ENCODE data around the gene RGPD6.
"Not testable (repeated sequence)": the region's sequence is repeated elsewhere in the genome, so short reads cannot be mapped to it uniquely, and the experiment has no call there.

RGPD6 gene

GRCh38 chr2:110576763-110577416 is at the start of gene RGPD6:
Gene RGPD6 (minus strand): TSS chr2:110577222. CDS start chr2:110577024, 198 bp downstream.
- not testable (repeated sequence) for DNase-seq

GRCh38 chr2:110619326-110619939 is 42.4 kb upstream of the RGPD6 start:
- not testable (repeated sequence) for DNase-seq

GRCh38 chr2:110613927-110614326 is 36.9 kb upstream of the RGPD6 start:
- DNase-seq: not testable (repeated sequence)

- not testable (repeated sequence) for DNase-seq
These were observed 33.7 kb upstream of the RGPD6 start for GRCh38 chr2:110610613-110611250.

- not testable (repeated sequence) for DNase-seq
These were observed 33.0 kb upstream of the RGPD6 start for GRCh38 chr2:110609843-110610612.

- not testable (repeated sequence) for DNase-seq
These were observed 31.9 kb upstream of the RGPD6 start for GRCh38 chr2:110608788-110609502.

- DNase-seq: not testable (repeated sequence)
These were observed 28.0 kb upstream of the RGPD6 start for GRCh38 chr2:110605057-110605456.

GRCh38 chr2:110603917-110604591 is 27.0 kb upstream of the RGPD6 start:
- not testable (repeated sequence) for DNase-seq

GRCh38 chr2:110602139-110602538 is 25.1 kb upstream of the RGPD6 start:
- not testable (repeated sequence) for DNase-seq

- not testable (repeated sequence) for DNase-seq
These were observed 15.0 kb upstream of the RGPD6 start for GRCh38 chr2:110591973-110592372.

- DNase-seq: not testable (repeated sequence)
These were observed 12.8 kb upstream of the RGPD6 start for GRCh38 chr2:110589677-110590330.

GRCh38 chr2:110588520-110588919 is 11.5 kb upstream of the RGPD6 start:
- DNase-seq: not testable (repeated sequence)

- not testable (repeated sequence) for DNase-seq
These were observed 2.4 kb upstream of the RGPD6 start for GRCh38 chr2:110579216-110579965.

GRCh38 chr2:110578429-110578828 is 1.4 kb upstream of the RGPD6 start:
- not testable (repeated sequence) for DNase-seq

- not testable (repeated sequence) for DNase-seq
These were observed 77.2 kb downstream of the RGPD6 start for GRCh38 chr2:110499755-110500377.

- DNase-seq: not testable (repeated sequence)
These were observed 81.0 kb downstream of the RGPD6 start for GRCh38 chr2:110496027-110496426.

- not testable (repeated sequence) for DNase-seq
These were observed 82.5 kb downstream of the RGPD6 start for GRCh38 chr2:110494488-110494887.

GRCh38 chr2:110488991-110489390 is 88.0 kb downstream of the RGPD6 start:
- not testable (repeated sequence) for DNase-seq

- DNase-seq: not testable (repeated sequence)
These were observed 94.3 kb downstream of the RGPD6 start for GRCh38 chr2:110482697-110483096.

- not testable (repeated sequence) for DNase-seq
These were observed 95.8 kb downstream of the RGPD6 start for GRCh38 chr2:110481200-110481599.
